Keratinocyte (primary cell): ENCODE results near the gene IL31RA.

Source experiments
- EZH2 ChIP-seq: IDR thresholded peaks from one replicate; pipeline ENCODE4 v1.6.1; 2012; ENCODE audit warnings: inconsistent platforms, mild to moderate bottlenecking, low read length, moderate library complexity
- TF ChIP-seq, protein P1 (sequence below), 3 experiments: IDR thresholded peaks in 1 of 3; conservative IDR thresholded peaks in 1 of 3; optimal IDR thresholded peaks in 1 of 3; 2 replicates in 2 of 3; 3 replicates in 1 of 3; pipeline versions ENCODE3 to v1.5.1; 2011; ENCODE audit warnings: low read length in 3 of 3, mild to moderate bottlenecking in 3 of 3, moderate library complexity in 2 of 3, control low read depth in 1 of 3, inconsistent platforms in 1 of 3; ENCODE audit not compliant: insufficient read depth in 2 of 3; ENCODE audit errors: extremely low read depth in 1 of 3

DNA sequence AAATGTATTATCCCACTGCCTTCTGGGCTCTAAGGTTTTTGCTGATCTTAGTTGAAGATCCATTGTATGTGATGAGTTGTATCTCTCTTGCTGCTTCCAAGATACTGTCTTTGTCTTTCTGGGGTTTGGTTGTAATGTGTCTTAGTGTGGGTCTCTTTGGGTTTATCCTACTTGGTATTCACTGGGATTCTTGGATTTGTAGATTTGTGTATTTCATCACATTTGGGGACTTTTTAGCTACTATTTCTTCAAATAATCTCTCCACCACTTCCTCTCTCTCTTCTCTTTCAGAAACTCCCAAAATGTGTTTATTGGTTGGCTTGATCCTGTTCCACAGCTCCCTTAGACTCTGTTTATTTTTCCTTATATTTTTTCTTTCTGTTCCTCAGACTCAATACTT is 26.5 kb downstream of the IL31RA start:
- TF ChIP-seq, protein P1, sequence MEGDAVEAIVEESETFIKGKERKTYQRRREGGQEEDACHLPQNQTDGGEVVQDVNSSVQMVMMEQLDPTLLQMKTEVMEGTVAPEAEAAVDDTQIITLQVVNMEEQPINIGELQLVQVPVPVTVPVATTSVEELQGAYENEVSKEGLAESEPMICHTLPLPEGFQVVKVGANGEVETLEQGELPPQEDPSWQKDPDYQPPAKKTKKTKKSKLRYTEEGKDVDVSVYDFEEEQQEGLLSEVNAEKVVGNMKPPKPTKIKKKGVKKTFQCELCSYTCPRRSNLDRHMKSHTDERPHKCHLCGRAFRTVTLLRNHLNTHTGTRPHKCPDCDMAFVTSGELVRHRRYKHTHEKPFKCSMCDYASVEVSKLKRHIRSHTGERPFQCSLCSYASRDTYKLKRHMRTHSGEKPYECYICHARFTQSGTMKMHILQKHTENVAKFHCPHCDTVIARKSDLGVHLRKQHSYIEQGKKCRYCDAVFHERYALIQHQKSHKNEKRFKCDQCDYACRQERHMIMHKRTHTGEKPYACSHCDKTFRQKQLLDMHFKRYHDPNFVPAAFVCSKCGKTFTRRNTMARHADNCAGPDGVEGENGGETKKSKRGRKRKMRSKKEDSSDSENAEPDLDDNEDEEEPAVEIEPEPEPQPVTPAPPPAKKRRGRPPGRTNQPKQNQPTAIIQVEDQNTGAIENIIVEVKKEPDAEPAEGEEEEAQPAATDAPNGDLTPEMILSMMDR (optimal IDR thresholded peaks at IDR 0.05 in 1 of 3, IDR thresholded peaks at IDR 0.05 in 1 of 3, conservative IDR thresholded peaks at IDR 0.05 in 1 of 3; ENCODE audit: extremely low read depth in 1 of 3, insufficient read depth in 2 of 3, low read length in 3 of 3), result no peak
- no peak for TF ChIP-seq EZH2
